GM19238 (cell line): ENCODE data around the gene SUPT20H.

Source experiments
- DNase-seq: peaks from one replicate; pipeline ENCODE4 v3.0.0; 2011; ENCODE audit warnings: low spot score; ENCODE audit not compliant: insufficient read length

Gene SUPT20H

GRCh38 chr13:37009692-37010091, 49.8 kb downstream of the SUPT20H start:
- no peak for DNase-seq

- DNase-seq: no peak
Measured at GRCh38 chr13:37001921-37002250, 57.6 kb downstream of the SUPT20H start.

GRCh38 chr13:36999054-36999714, 60.3 kb downstream of the SUPT20H start, which contains the start of gene ALG5:
TSS of gene ALG5 (minus strand) at chr13:36999340. CDS start at chr13:36999300, 40 bp downstream.
- peak; percentile 70 for DNase-seq

- DNase-seq: peak; percentile 1
Measured at GRCh38 chr13:36998624-36999041, 60.9 kb downstream of the SUPT20H start.

GRCh38 chr13:36997716-36998427, 61.6 kb downstream of the SUPT20H start:
- DNase-seq: no peak

GRCh38 chr13:36992362-36992761, 67.1 kb downstream of the SUPT20H start:
- no peak for DNase-seq

- no peak for DNase-seq
Measured at GRCh38 chr13:36986462-36987240, 72.8 kb downstream of the SUPT20H start.

- no peak for DNase-seq
Measured at GRCh38 chr13:36981156-36981743, 78.2 kb downstream of the SUPT20H start.

GRCh38 chr13:36979361-36980050, 80.0 kb downstream of the SUPT20H start:
- no peak for DNase-seq

- DNase-seq: no peak
Measured at GRCh38 chr13:36975172-36975571, 84.3 kb downstream of the SUPT20H start.

- no peak for DNase-seq
Measured at GRCh38 chr13:36973621-36974295, 85.7 kb downstream of the SUPT20H start.

GRCh38 chr13:36973009-36973408, 86.5 kb downstream of the SUPT20H start:
- DNase-seq: no peak

- DNase-seq: no peak
Measured at GRCh38 chr13:36966404-36966803, 93.1 kb downstream of the SUPT20H start.

- no peak for DNase-seq
Measured at GRCh38 chr13:36965767-36966166, 93.7 kb downstream of the SUPT20H start.

- no peak for DNase-seq
Measured at GRCh38 chr13:36959456-36960116, 99.9 kb downstream of the SUPT20H start.
